NCI-H774 (cell line): Measurements from ENCODE around the gene SH2D2A.

Source experiments
- DNase-seq: peaks from one replicate; lab custom pipeline; 2025; lab: John Stamatoyannopoulos, UW

The SH2D2A gene

GRCh38 chr1:156803086-156803851, 13.4 kb downstream of the SH2D2A start:
- DNase-seq: no peak

GRCh38 chr1:156802421-156802935, 14.2 kb downstream of the SH2D2A start:
- DNase-seq: no peak

- DNase-seq: no peak
Measured at GRCh38 chr1:156801409-156802121, 15.1 kb downstream of the SH2D2A start.

- peak; percentile 2 for DNase-seq
Measured at GRCh38 chr1:156797212-156797871, 19.3 kb downstream of the SH2D2A start.

GRCh38 chr1:156796340-156797097, 20.1 kb downstream of the SH2D2A start:
- no peak for DNase-seq

GRCh38 chr1:156795787-156796186, 20.9 kb downstream of the SH2D2A start:
- no peak for DNase-seq

GRCh38 chr1:156795374-156795733, 21.3 kb downstream of the SH2D2A start:
- no peak for DNase-seq

GRCh38 chr1:156794506-156795373, 21.9 kb downstream of the SH2D2A start:
- no peak for DNase-seq

- no peak for DNase-seq
Measured at GRCh38 chr1:156789621-156790318, 26.9 kb downstream of the SH2D2A start.

GRCh38 chr1:156788136-156788535, 28.5 kb downstream of the SH2D2A start:
- DNase-seq: no peak

- no peak for DNase-seq
Measured at GRCh38 chr1:156786640-156787039, 30.0 kb downstream of the SH2D2A start.

- DNase-seq: no peak
Measured at GRCh38 chr1:156785458-156785857, 31.2 kb downstream of the SH2D2A start.

- no peak for DNase-seq
Measured at GRCh38 chr1:156781585-156782186, 35.0 kb downstream of the SH2D2A start.

- DNase-seq: no peak
Measured at GRCh38 chr1:156777573-156777972, 39.1 kb downstream of the SH2D2A start.

GRCh38 chr1:156776942-156777341, 39.7 kb downstream of the SH2D2A start:
- no peak for DNase-seq

- DNase-seq: no peak
Measured at GRCh38 chr1:156775799-156776198, 40.8 kb downstream of the SH2D2A start.

GRCh38 chr1:156773607-156774006, 43.0 kb downstream of the SH2D2A start:
- DNase-seq: no peak

GRCh38 chr1:156772728-156773497, 43.7 kb downstream of the SH2D2A start:
- no peak for DNase-seq

- no peak for DNase-seq
Measured at GRCh38 chr1:156772222-156772621, 44.4 kb downstream of the SH2D2A start.
